ENCODE results near the gene TEX28. TPM values are rescaled to one million over a fixed set of nuclear protein-coding genes. Genes with fewer than 3 reads are reported as not detected.

Gene TEX28
- total and polyA plus RNA-seq, 8 donors = not detected

- WGBS, 5 donors = 58 to 72% (median 66%) methylated on average over 14 to 19 of the region's 19 CpGs
- Histone ChIP-seq H3K36me3 (no peaks in the 10 kb centered on the region), H3K9me3 (no peaks in the 10 kb centered on the region), H3K4me3 (no peak overlapping the region), H3K4me1 (peaks cover 0 to 8% (median 0%) of the 10 kb centered on the region in 4 donors), H3K27ac (no peak overlapping the region), H3K27me3 (peaks cover 0 to 4% (median 0%) of the 10 kb centered on the region in 3 donors)
- TF ChIP-seq POLR2A (IDR thresholded peaks at IDR 0.05) = no peak
- no peak for TF ChIP-seq CTCF (IDR thresholded peaks at IDR 0.05)
- no peak for DNase-seq
- intact Hi-C loops (cut with DNase I; ENCODE audit: low total_unique reads) = no loop called here
Measured at GRCh38 chrX:154310616-154311536, 16.0 kb upstream of the TEX28 start.

GRCh38 chrX:154309041-154309775 lies 14.3 kb upstream of the TEX28 start:
- no peaks in the 10 kb centered on the region for H3K36me3 ChIP-seq
- H3K27me3 ChIP-seq = peaks cover 0 to 11% (median 0%) of the 10 kb centered on the region in 3 donors
- intact Hi-C loops (cut with DNase I; ENCODE audit: low total_unique reads) = no loop called here
- no peaks in the 10 kb centered on the region for H3K9me3 ChIP-seq
- peaks cover 0 to 8% (median 0%) of the 10 kb centered on the region in 4 donors for H3K4me1 ChIP-seq
- no peak overlapping the region for H3K4me3 ChIP-seq
- no peak overlapping the region for H3K27ac ChIP-seq
- 76 to 87% (median 83%) methylated on average over 12 to 16 of the region's 16 CpGs for whole genome bisulfite sequencing, 5 donors
- TF ChIP-seq POLR2AphosphoS5 (IDR thresholded peaks at IDR 0.05) = no peak
- no peak for TF ChIP-seq CTCF (IDR thresholded peaks at IDR 0.05)
- TF ChIP-seq POLR2A (IDR thresholded peaks at IDR 0.05) = no peak
- TF ChIP-seq EP300 (IDR thresholded peaks at IDR 0.05) = no peak
- no peak for DNase-seq

DNA sequence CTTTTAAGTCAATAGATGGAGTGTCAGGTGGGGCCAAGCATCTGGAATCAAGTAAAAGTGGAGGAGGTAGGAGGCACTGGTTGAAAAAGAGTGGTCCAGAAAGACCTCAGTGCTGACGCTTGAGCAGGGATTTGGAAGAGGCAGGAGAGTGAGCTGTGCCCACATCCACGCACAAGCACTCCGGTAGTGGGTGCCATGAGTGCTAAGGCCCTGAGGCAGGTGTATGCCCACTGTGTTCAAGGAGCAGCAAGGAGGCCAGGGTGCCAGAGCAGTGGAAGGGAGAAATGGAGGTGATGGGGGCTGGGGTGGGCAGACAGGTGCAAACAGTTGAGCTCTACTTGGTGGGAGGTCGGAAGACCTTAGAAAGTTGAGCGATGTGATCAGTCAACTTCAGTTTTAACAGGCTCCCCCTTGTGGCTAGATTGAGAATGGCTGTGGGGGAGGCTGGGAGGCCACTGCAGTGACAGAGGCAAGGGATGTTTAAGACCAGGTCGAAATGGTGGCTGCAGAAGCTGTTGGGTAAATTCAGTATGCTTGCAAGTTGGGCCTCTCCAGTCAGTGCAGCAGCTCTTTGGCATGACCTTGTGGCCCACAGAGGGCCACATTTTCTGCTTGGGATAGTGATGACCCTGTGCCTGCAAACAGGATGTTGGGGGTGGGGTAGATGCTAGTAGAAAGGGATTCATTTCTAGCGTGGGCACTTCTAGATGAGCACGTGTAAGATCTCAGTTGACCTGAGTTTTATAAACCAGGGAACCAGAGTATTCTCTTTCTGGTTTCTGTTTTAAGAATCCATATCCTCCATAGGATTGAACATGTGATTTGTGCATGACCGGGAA lies 13.4 kb upstream of the TEX28 start:
- Histone ChIP-seq H3K36me3 (no peaks in the 10 kb centered on the region), H3K4me3 (no peak overlapping the region), H3K27ac (no peak overlapping the region), H3K27me3 (peaks cover 0 to 19% (median 0%) of the 10 kb centered on the region in 3 donors), H3K4me1 (peaks cover 0 to 8% (median 0%) of the 10 kb centered on the region in 4 donors), H3K9me3 (no peaks in the 10 kb centered on the region)
- WGBS, 5 donors = 55 to 70% (median 56%) methylated on average over 9 of the region's 9 CpGs
- no peak for TF ChIP-seq POLR2AphosphoS5 (IDR thresholded peaks at IDR 0.05)
- peak in 5 of 7 experiments; percentile 60 to 83 (median 67) for TF ChIP-seq CTCF (IDR thresholded peaks at IDR 0.05)
- peak; percentile 64 to 70 for DNase-seq
- intact Hi-C loops (cut with DNase I; ENCODE audit: low total_unique reads) = no loop called here

- Histone ChIP-seq H3K27ac (no peak overlapping the region), H3K4me1 (peaks cover 0 to 8% (median 0%) of the 10 kb centered on the region in 4 donors), H3K4me3 (no peak overlapping the region), H3K27me3 (peaks cover 0 to 19% (median 0%) of the 10 kb centered on the region in 3 donors), H3K36me3 (no peaks in the 10 kb centered on the region), H3K9me3 (no peaks in the 10 kb centered on the region)
- DNase-seq = no peak
- intact Hi-C loops (cut with DNase I; ENCODE audit: low total_unique reads) = no loop called here
- 75 to 91% (median 84%) methylated on average over 6 of the region's 6 CpGs for WGBS, 5 donors
- no peak for TF ChIP-seq EP300 (IDR thresholded peaks at IDR 0.05)
Measured at GRCh38 chrX:154307202-154307601, 12.3 kb upstream of the TEX28 start.
